OCI-LY7 (cell line): ENCODE data around the gene THRB. TPM values are rescaled to one million over a fixed set of nuclear protein-coding genes. Genes with fewer than 3 reads are reported as not detected.

Experiments used
- BruUV-seq: library from RNA; stranded (reverse); fragments of 400-500 nt; replicated peaks from 2 replicates; lab custom pipeline; 2021; lab: Mats Ljungman, UMichigan
- CTCF ChIA-PET: fragments of 300-600 bp; sonication (Branson Sonifier 250); formaldehyde crosslinking; loops from one replicate; lab custom pipeline; 2022; ENCODE audit warnings: antibody characterized with exemption; ENCODE audit not compliant: unreplicated experiment; lab: Charles Lee
- POLR2A ChIA-PET: fragments of 300-600 bp; sonication (Branson Sonifier 250); formaldehyde crosslinking; loops from one replicate; lab custom pipeline; 2022; ENCODE audit warnings: antibody characterized with exemption; lab: Charles Lee
- DNase-seq: peaks from one replicate; pipeline ENCODE4 v3.0.0-alpha.2; 2015; ENCODE audit warnings: low spot score
- H2AFZ ChIP-seq: fragments of 200-600 bp; sonication (generic), shearing (Covaris generic); 2 replicates; pipeline ENCODE4 v1.6.1; 2014; ENCODE audit warnings: mild to moderate bottlenecking, antibody characterized with exemption, low read length, moderate library complexity
- H3K27ac ChIP-seq: fragments of 200-600 bp; sonication (generic); 2 replicates; pipeline ENCODE4 v1.5.1; 2014; ENCODE audit warnings: mixed run types, low read depth, mild to moderate bottlenecking, moderate library complexity, low read length, inconsistent platforms; ENCODE audit not compliant: poor library complexity, severe bottlenecking
- H3K36me3 ChIP-seq: fragments of 200-600 bp; sonication (generic); 2 replicates; pipeline ENCODE4 v1.6.1; 2014; ENCODE audit warnings: mild to moderate bottlenecking, antibody characterized with exemption, low read length, moderate library complexity, mixed read lengths; ENCODE audit not compliant: insufficient read depth
- H3K4me1 ChIP-seq: fragments of 200-600 bp; sonication (generic); 2 replicates; pipeline ENCODE4 v1.5.1; 2014; ENCODE audit warnings: mild to moderate bottlenecking, low read length; ENCODE audit not compliant: insufficient read depth, poor library complexity, severe bottlenecking
- H3K4me2 ChIP-seq: fragments of 200-600 bp; sonication (generic); 2 replicates; pipeline ENCODE4 v1.6.1; 2014; ENCODE audit warnings: mild to moderate bottlenecking, low read length
- H3K4me3 ChIP-seq: fragments of 200-600 bp; sonication (generic); 2 replicates; pipeline ENCODE4 v1.5.1; 2014; ENCODE audit warnings: mild to moderate bottlenecking, low read depth, low read length; ENCODE audit not compliant: poor library complexity, severe bottlenecking
- H3K79me2 ChIP-seq: fragments of 200-600 bp; sonication (generic); 2 replicates; pipeline ENCODE4 v1.6.1; 2016; ENCODE audit warnings: low read depth, mild to moderate bottlenecking, low read length, moderate library complexity, mixed read lengths; ENCODE audit not compliant: insufficient read depth
- H3K9me2 ChIP-seq: fragments of 200-600 bp; sonication (generic); 2 replicates; pipeline ENCODE4 v1.6.1; 2016; ENCODE audit warnings: mild to moderate bottlenecking, low read length, mixed read lengths; ENCODE audit not compliant: insufficient read depth
- H3K9me3 ChIP-seq: fragments of 200-600 bp; sonication (generic); 2 replicates; pipeline ENCODE4 v1.6.1; 2014; ENCODE audit warnings: mild to moderate bottlenecking, mixed run types, low read length, mixed read lengths
- H4K20me1 ChIP-seq: fragments of 200-600 bp; sonication (generic); 2 replicates; pipeline ENCODE4 v1.6.1; 2014; ENCODE audit warnings: mild to moderate bottlenecking, antibody characterized with exemption, low read length, moderate library complexity, mixed read lengths; ENCODE audit not compliant: insufficient read depth
- EZH2phosphoT487 ChIP-seq: fragments of 200-600 bp; sonication (generic); IDR thresholded peaks from 2 replicates; pipeline ENCODE4 v1.6.1; 2018; ENCODE audit warnings: low read depth, borderline replicate concordance, mild to moderate bottlenecking, mixed run types, antibody characterized with exemption, low read length, moderate library complexity, mixed read lengths
- intact Hi-C: fragments of 100-400 bp; cut with micrococcal nuclease; formaldehyde crosslinking; loops from one replicate; pipeline ENCODE4 v1.10.0; 2022; ENCODE audit not compliant: unreplicated experiment
- total RNA-seq, 2 experiments: library from RNA; depleted of rRNA in 1 of 2; stranded (reverse); fragments of >200 nt in 1 of 2; shearing (Covaris generic) in 1 of 2; gene quantifications; 2 replicates each; pipeline ENCODE4 v1.2.3, GENCODE V29; 2014 to 2022
- TF ChIP-seq, protein P1 (sequence below): fragments of 200-600 bp; sonication (generic); conservative IDR thresholded peaks from 2 replicates; pipeline ENCODE4 v1.5.1; 2014; ENCODE audit warnings: mild to moderate bottlenecking, antibody characterized with exemption, low read length, moderate library complexity, mixed read lengths

THRB gene
- total RNA-seq, 2 experiments from 2014 or later = not detected

DNA sequence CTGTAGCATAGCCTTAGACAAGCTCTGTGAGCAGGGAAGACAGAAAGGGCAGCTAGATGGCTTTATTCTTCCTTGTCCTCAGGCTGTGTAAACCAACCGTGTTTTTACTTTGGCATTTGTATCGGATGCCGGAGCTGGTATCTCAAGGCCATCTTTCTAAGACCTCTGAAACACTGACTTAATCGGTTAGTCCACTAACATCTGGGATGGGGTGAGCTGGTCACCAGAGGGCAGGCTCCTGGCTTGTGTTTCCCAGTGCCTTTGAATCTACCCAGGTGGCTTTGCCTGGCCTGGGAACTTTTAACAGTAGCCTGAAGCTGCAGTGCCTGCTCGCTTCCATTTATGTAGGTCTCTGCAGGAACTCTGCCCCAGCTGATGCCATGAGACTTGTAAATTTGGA lies 296.8 kb downstream of the THRB start:
- ChIA-PET CTCF (no interaction called here), POLR2A (interaction anchor here (0.6 kb wide), 1 partner anchor 100 kb away, joined by 4 read pairs; no protein-coding TSS in a partner anchor)
- no peaks in the 10 kb centered on the region for H3K9me2 ChIP-seq
- H3K27ac ChIP-seq = no peak overlapping the region
- no TSS peak for BruUV-seq
- intact Hi-C loops = no loop called here
- no peak for DNase-seq
- TF ChIP-seq EZH2phosphoT487 = no peak
- TF ChIP-seq, protein P1, sequence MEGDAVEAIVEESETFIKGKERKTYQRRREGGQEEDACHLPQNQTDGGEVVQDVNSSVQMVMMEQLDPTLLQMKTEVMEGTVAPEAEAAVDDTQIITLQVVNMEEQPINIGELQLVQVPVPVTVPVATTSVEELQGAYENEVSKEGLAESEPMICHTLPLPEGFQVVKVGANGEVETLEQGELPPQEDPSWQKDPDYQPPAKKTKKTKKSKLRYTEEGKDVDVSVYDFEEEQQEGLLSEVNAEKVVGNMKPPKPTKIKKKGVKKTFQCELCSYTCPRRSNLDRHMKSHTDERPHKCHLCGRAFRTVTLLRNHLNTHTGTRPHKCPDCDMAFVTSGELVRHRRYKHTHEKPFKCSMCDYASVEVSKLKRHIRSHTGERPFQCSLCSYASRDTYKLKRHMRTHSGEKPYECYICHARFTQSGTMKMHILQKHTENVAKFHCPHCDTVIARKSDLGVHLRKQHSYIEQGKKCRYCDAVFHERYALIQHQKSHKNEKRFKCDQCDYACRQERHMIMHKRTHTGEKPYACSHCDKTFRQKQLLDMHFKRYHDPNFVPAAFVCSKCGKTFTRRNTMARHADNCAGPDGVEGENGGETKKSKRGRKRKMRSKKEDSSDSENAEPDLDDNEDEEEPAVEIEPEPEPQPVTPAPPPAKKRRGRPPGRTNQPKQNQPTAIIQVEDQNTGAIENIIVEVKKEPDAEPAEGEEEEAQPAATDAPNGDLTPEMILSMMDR = no peak
- H3K79me2 ChIP-seq = no peaks in the 10 kb centered on the region
- no peaks in the 10 kb centered on the region for H4K20me1 ChIP-seq
- H3K4me2 ChIP-seq = no peak overlapping the region
- H3K36me3 ChIP-seq = no peaks in the 10 kb centered on the region
- no peaks in the 10 kb centered on the region for H3K4me1 ChIP-seq
- no peak overlapping the region for H2AFZ ChIP-seq
- no peak overlapping the region for H3K4me3 ChIP-seq
- H3K9me3 ChIP-seq = no peaks in the 10 kb centered on the region

DNA sequence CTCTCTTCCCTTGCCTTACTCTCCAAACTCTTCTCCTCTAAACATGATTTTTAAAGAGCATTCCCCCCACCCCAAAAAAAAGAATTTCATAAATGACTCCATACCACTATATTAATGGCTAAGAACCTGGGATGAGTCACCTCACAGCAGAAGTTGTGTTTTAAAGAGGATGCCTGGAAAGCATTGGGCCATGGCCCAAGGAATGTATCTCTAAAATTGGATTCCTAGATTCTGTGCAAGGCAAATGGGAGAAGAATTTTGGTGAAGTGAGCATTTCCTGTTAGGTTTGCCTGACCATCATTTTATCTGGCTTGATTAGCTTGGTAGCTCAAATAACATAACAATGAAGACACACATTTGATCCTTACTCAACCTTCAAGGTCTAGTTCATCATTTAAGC lies 298.1 kb downstream of the THRB start:
- Histone ChIP-seq H3K4me1 (no peaks in the 10 kb centered on the region), H3K79me2 (no peaks in the 10 kb centered on the region), H3K9me3 (no peaks in the 10 kb centered on the region), H3K4me2 (no peak overlapping the region), H3K9me2 (no peaks in the 10 kb centered on the region), H2AFZ (no peak overlapping the region), H3K4me3 (no peak overlapping the region), H3K36me3 (no peaks in the 10 kb centered on the region), H3K27ac (no peak overlapping the region), H4K20me1 (no peaks in the 10 kb centered on the region)
- no TSS peak for BruUV-seq
- POLR2A ChIA-PET = interaction anchor here (0.9 kb wide), 1 partner anchor 66 kb away, joined by 3 read pairs; no protein-coding TSS in a partner anchor
- CTCF ChIA-PET = no interaction called here
- no peak for DNase-seq
- intact Hi-C loops = no loop called here
- no peak for TF ChIP-seq EZH2phosphoT487
- TF ChIP-seq, protein P1 = no peak

DNA sequence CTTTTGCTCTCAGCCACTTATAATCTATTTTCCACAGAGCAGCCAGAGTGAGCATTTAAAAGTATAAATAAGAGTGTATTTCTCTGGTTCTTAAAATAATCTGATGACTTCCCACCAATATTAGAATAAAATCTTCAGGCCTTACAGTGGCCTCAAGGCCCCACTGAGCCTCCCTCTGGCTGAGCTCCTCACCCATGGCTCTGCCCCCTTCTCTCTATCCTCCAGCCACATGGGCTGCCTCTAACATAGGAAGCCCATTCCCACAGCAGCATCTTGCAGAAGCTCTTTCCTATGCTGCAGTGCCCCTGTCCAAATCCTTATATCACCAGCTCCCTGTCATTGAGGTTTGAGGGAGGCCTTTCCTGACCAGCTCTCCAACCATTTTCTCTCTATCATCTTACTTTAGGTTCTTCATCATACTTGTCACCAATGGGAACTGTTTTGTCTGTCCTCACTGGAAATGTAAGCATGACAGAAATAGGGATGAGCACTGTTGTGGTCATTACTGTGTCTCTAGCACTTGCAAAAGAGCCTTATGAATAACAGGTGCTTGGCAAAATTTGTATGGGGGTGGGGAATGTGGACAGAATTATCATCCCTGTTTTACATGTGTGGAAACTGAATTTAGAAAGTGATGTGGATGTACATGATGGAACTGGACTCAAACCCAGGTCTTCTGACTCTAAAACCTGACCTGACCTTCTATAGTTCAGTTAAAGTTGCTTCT lies 299.0 kb downstream of the THRB start:
- intact Hi-C loops = no loop called here
- H3K9me2 ChIP-seq = no peaks in the 10 kb centered on the region
- no TSS peak for BruUV-seq
- no peaks in the 10 kb centered on the region for H3K79me2 ChIP-seq
- no peak overlapping the region for H2AFZ ChIP-seq
- POLR2A ChIA-PET = interaction anchor here (0.5 to 1.2 kb wide), 4 partner anchors 52 to 289 kb away, joined by 3 to 5 read pairs (median 3); no protein-coding TSS in a partner anchor
- no peaks in the 10 kb centered on the region for H3K4me1 ChIP-seq
- H4K20me1 ChIP-seq = no peaks in the 10 kb centered on the region
- H3K27ac ChIP-seq = no peak overlapping the region
- DNase-seq = no peak
- H3K4me3 ChIP-seq = no peak overlapping the region
- TF ChIP-seq, protein P1 = no peak
- no peak for TF ChIP-seq EZH2phosphoT487
- CTCF ChIA-PET = no interaction called here
- H3K36me3 ChIP-seq = no peaks in the 10 kb centered on the region
- H3K4me2 ChIP-seq = no peak overlapping the region
- H3K9me3 ChIP-seq = no peaks in the 10 kb centered on the region
